ENCODE results near the gene TUT4.

DNA sequence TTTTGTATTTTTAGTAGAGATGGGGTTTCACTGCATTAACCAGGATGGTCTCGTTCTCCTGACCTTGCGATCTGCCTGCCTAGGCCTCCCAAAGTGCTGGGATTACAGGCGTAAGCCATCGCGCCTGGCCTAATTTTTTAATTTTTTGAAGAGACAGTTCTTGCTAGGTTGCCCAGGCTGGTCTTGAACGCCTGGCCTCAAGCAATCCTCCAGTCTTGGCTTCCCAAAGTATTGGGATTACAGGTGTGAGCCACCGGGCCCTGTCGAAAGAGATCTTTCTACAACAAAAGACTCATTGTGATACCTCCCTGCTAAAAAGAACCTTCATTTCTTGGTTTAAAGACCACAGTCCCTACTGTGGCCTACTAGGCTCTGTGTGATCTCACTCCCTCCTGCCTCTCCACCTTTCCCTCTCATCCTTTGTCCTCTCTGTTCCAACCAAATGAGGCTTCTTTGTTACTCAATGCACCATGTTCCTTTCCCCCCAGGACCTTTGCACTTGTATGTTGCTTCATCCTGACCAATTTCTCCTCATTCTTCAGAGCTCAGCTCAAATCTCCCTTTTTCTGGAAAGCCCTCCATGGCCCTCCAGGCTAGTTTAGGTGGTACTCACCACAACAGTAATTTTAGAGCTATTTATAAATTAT is 47.8 kb upstream of the TUT4 start:
- TF ChIP-seq MXI1 (IDR thresholded peaks at IDR 0.05; ENCODE audit: borderline replicate concordance, low read depth, low read length) (no peak), CHD1 (IDR thresholded peaks at IDR 0.05; ENCODE audit: low read depth, low read length) (no peak), CEBPB (IDR thresholded peaks at IDR 0.05; ENCODE audit: low read depth, low read length) (no peak), POLR2A (IDR thresholded peaks at IDR 0.05; ENCODE audit: low read depth, low read length) (no peak), SMC3 (IDR thresholded peaks at IDR 0.05; ENCODE audit: low read depth, low read length) (no peak), MAFK (IDR thresholded peaks at IDR 0.05; ENCODE audit: low read depth, low read length) (no peak), RAD21 (IDR thresholded peaks at IDR 0.05; ENCODE audit: low read length) (no peak)
- TF ChIP-seq, protein P1, sequence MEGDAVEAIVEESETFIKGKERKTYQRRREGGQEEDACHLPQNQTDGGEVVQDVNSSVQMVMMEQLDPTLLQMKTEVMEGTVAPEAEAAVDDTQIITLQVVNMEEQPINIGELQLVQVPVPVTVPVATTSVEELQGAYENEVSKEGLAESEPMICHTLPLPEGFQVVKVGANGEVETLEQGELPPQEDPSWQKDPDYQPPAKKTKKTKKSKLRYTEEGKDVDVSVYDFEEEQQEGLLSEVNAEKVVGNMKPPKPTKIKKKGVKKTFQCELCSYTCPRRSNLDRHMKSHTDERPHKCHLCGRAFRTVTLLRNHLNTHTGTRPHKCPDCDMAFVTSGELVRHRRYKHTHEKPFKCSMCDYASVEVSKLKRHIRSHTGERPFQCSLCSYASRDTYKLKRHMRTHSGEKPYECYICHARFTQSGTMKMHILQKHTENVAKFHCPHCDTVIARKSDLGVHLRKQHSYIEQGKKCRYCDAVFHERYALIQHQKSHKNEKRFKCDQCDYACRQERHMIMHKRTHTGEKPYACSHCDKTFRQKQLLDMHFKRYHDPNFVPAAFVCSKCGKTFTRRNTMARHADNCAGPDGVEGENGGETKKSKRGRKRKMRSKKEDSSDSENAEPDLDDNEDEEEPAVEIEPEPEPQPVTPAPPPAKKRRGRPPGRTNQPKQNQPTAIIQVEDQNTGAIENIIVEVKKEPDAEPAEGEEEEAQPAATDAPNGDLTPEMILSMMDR (conservative IDR thresholded peaks at IDR 0.05; ENCODE audit: low read depth, low read length) = no peak
